ENCODE results near the gene PRR14.

- TF ChIP-seq EZH2 (IDR thresholded peaks at IDR 0.05; ENCODE audit: insufficient read depth, poor library complexity, severe bottlenecking) (no peak), EZH2phosphoT487 (IDR thresholded peaks at IDR 0.05; ENCODE audit: insufficient read depth, low read depth) (no peak)
Measured at GRCh38 chr16:30691907-30692306, 41.1 kb downstream of the PRR14 start.
